Endothelial cell of coronary artery (primary cell): ENCODE measurements around the gene ITGB8. TPM values are rescaled to one million over a fixed set of nuclear protein-coding genes. Genes with fewer than 3 reads are reported as not detected.

Experiments
- total RNA-seq: library from RNA; depleted of rRNA; stranded (reverse); fragments of >200 nt; gene quantifications from 2 replicates; pipeline ENCODE4 v1.2.3, GENCODE V29; 2014

Gene ITGB8
- total RNA-seq = 6.7 and 7.1 TPM in 2 replicates

DNA sequence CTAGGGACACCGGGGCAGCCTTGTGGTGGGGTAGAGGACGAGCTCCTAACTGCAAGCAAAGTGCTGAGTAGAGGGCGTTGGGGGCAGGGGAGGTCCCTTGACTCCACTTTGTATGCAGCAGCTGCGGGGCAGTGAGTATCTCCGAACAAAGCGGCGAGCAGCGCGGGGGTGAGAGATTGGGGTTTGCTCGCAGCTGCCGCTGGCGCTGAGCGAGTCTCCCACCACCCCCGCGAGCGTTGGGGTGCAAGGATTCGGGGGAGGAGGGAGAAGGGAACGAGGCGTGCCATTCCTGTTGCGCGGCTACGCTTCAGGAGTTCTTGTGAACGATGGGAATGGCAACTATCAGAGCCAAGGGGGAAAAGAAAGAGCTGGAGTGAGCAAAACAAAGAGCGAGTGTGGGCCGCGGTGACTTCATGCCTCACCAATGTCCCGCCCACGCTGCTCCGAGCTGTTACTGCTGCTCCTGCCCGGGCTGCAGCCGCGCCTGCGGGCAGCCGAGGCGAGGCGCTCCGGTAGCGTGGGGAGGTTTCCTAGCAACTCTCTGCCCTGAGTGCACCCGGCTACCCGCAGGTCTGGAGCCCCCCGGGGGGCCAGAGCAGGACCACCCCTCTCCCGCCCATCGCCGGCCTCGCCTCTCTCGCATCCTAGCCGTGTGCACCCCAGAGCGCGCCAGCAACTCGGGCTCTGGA lies at the start of gene ITGB8:
Gene ITGB8 (plus strand): TSS at position 662 of the 689 bp plus-strand sequence. CDS start 907 bp downstream, outside the sequence.

Other genes starting within 250 kb of the ITGB8 start
- under 0.01 TPM in 2 replicates for gene MACC1, start 113.5 kb upstream of the ITGB8 start, total RNA-seq